GM18519 (cell line): ENCODE results near the gene KLF13.
"Not testable (repeated sequence)": the region's sequence is repeated elsewhere in the genome, so short reads cannot be mapped to it uniquely, and the experiment has no call there.

ENCODE experiments used
- ATAC-seq: cut with Tn5 transposase; IDR thresholded peaks from one replicate; pipeline ENCODE4 v1.9.1; 2021; ENCODE audit warnings: mild to moderate bottlenecking, moderate library complexity; ENCODE audit not compliant: unreplicated experiment, low FRiP score

The KLF13 gene

DNA sequence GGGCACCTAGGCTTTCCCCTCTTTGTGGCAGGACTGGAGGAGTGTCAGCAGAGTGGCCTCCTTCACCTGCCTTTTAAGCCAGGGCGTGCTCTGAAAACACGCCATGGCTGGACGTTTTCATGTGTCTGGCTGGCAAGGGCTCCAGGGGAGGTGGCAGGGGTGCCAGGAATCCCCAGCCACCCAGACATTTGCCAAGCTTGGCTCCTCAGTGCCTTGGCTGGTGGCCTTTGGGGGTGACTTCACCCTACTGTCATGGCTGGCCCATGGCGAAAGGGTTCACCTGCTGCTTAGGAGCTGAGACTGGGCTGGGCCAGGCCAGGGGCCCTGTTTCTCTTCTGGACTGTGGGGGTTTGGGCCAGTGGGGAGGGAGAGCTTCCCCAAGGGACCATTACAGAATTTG, 17.6 kb downstream of the KLF13 start:
- ATAC-seq, result no peak

DNA sequence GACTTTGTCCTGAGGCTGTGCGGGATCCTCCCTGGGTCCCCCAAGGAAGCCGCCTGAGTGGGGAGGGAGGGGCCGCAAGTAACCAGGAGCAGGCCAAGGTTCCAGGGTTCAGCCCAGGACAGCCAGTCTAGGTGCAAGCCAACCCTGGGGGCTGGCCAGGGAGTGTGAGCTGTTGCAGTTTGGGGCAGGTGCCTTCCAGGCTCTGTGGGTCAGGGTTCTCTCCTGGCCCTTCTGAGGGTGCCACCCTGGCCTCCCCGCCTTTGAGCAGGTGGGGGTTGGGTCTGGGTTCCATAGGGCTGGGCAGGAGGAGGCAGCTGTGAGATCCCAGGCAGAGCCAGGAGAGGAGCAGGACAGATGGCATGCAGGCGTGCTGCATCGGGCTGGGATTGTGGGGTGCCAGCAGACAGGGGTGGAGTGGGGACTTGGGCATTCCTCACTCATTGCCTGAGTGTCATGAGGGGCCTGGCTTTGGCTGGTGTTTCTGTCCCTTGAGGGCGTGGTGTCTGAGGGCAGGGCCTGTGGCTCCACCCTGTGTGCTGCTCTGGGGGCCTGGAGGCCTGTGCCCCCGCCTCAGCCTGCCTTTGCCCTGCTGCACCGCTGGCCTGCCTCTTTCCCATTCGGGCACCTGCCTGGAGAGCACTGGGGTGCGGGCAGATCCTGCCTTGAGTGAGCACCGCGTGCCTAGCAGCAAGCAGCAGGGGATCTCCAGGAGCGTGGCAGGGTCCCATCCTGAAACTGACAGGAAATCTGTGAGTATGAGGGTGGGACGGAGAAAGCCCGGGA, 18.4 kb downstream of the KLF13 start:
- no peak for ATAC-seq

DNA sequence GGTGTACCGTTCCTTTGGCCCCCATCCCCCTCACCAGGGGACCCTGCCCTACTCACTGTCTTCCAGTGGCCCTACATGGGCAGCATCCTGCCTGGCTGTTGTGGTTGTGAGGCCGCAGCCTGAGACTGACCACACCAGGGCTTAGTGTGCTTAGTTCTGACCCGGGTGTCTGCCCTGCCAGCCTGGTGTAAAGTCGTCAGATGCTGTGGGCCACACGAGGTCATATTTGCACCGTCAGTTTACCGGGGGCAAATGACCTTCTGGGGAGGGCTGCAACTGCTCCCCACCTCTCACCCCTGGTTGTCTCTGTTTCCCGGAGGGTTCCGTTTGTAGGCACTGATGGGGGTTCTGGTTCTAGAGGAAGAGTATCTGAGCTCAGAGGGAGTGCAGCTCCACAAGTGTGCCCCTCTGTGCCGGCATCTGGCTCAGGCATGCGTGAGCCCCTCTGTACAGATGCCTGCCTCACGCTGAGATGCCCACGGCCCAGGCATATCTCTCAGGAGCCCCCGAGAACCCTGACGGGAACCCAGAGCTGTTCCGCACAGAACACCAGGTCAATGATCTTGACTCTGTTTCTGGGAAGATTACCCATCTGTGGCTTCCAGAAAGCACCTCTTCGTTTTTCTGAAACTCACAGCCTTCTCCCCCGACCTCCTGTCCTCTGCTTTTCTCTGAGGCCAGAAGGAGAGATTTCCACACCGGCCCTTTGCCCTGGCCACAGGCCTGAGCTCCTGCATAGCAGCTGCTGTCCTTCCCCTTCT, 19.2 kb downstream of the KLF13 start:
- no peak for ATAC-seq

DNA sequence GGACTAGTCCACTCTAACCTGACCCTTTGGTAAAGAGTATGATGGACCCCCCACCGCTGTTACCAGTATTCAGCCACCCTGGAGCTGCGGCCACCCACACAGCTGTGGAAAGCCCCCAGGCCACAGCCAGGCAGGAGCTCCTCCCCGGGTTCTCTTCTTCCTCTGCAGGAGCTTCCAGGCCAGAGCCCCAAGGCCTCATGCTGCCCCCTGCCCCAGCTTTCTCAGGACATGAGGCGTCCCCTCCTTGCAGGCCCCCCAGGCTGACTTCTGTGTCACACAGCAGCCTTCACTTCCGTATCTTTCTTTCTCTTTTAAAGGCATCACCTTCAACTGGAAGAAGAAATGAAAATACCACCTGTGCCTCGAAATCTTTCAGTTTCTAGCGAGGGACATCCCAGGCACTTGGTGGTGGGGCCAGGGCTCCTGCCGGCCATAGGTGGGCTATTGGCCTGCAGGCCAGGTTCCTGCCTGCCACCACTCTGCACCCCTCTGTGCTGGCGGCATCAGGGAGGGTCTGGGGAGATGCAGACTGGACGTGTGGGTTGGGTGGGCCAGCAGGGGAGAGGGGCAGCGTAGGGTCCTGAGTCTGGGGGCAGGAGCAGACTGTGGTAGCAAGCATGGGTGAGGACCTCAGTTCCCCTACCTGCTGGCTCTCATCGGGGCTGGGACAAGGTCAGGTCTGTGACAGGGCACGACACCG, 19.9 kb downstream of the KLF13 start:
- no peak for ATAC-seq

DNA sequence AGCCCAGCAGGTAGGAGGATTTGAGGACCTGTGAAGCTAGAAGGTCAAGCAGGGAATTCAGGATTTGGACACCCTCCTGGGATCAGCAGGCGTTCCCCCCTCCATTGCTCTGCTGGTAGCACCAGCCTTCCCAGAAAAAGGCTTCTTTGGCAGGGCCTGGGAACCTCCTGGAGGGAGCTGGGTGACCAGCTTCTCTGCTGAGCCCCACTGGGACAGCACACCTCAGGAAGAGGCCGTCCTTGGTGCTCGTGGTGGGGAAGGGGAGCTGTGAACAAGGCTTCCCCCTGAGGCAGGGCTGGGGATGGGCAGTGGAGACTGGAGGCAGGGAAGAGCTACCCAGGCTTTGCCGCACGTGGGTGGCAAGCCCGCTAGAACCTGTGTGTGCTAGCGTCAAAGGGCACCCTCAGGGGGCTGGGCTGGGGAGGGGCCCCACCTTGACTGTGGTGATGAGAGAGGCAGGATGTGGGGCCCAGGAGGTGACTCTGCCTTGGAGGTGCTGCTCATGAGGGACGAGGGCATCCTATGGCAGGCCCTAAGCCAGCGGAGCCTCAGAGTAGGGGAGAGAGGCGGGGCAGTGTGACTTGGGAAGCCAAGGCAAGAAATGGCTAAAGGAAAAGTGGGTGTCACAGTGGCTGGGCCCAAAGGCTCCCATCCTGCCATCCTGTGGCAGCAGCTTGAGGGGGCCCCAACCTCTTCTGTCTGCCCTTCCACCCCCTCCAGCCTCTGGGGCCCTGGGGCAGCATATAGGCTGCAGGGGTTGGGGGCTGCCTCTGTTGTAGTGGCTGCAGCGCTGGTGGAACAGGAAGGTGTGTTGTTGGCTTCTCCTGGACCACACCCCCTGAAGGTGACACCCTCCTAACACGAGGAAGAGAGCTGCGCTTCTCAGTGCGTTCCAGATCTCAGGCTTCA, 20.7 kb downstream of the KLF13 start:
- no peak for ATAC-seq

DNA sequence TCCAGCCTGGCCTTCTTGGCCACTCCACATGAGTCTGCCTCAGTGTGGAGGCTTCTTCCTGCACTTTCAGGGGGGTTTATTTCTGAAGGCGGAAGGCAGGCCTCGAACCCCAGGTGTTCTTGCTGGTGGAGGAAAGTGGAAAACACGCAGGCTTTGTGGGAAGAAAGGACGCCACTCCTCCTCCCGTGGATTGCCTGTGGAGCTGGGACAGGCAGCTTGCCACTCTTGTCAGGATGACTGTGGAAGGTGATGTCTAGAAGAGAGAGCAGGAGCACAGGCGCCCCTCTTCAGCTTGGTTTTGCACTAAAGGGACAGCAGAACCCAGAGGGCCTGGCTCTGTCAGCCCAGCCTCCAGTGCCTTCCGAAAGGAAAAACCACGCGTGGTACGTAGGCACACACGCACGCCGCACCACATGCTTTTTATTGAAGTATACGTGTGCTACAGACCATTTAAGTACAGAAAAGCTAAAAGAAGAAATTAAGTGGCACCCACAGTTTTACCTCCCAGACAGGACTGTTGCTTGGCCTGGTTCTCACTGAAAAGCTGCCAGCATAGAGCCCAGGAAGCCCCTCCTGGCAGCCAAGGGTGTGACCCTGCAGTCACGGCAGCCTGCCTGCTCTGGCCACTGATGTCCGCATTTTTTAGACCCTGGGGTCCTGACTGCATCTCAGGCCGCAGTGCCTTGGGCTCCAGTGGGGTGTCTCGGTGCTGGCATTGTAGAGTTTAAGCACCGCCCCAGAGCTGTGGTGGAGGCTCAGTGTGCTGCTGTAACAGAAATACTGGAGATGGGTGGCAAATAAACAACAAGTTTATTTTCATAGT, 21.6 kb downstream of the KLF13 start:
- no peak for ATAC-seq

DNA sequence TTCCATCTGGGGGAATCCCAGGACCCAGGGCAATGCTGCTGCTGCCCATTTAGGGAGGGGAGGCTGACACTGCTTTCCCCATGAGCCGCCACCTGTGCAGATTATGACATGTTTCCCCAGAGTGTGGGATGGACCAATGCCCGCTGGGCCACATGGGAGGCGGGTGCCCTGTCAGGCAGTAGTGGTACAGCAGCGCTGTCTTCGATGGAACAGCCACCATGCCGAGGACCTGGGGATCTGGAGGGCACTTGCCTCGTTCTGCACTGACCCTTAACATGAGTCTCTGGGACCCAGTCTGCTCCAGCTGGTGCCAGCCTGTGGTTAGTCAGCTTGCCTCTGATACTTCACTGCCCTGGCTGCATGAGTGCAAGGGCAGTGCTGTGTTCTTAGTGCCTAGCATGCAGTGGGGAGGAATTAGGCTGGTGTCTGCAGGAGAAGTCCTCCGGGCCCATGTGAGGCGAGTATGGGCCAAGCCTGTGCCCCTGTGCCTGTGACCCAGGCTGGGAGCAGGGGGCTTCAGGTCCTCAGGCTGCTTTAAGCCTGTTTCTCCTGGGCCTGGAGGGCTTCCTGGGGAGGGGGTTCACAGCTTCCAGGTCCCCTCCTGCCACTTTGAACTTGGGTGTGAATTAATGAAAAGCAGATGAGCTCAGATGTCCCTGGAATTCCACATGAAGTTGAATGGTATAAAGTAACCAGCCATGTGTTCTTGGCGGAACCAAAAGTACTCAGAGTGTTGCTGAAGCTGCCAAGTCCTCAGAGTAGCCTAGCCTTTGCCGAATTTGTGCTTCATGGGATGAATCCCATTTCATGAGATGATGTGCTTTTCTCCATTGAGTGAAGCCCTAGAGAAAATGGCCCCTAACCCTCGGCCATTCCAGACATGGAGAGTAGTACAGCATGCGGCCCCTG, 22.9 kb downstream of the KLF13 start:
- ATAC-seq, result no peak

DNA sequence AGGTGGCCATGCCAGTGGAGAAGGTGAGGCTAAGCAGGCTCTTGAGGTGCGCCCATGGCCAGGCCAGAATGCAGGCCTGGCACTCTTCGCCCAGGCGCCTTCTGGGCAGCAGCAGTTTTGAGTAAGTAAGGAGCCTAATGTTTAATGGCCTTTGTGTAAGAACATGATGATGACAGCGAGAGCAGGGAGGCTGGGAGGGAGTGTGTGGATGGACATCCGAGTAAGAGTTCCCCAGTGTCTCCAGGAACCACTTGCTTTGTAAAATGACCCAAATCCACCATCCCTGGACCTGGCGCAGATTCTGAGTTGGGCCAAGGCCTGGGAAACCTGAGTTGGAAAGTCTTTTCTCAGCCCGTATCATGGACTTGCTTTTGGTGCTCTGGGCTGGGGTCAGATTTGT, 24.1 kb downstream of the KLF13 start:
- ATAC-seq, result no peak

DNA sequence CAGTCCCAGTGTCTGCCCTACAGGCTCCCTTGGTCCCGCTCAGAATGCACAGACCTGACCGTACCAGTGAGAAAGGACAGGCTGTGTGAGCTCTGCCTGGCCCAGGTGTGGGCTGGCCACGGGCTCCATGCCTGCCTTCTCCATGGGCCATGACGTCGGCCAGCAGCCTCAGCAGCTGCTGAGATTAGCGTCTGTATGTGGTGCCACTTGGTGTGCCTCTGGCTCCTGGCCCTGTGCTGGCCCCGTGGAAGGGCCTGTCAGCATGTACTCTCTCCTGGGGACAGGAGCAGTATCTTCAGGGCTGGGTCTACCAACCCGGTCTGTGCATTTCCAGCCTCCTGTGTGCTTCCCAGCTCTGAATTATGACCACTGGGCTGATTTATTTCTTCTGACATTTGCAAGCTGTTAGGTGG, 25.7 kb downstream of the KLF13 start:
- no peak for ATAC-seq

DNA sequence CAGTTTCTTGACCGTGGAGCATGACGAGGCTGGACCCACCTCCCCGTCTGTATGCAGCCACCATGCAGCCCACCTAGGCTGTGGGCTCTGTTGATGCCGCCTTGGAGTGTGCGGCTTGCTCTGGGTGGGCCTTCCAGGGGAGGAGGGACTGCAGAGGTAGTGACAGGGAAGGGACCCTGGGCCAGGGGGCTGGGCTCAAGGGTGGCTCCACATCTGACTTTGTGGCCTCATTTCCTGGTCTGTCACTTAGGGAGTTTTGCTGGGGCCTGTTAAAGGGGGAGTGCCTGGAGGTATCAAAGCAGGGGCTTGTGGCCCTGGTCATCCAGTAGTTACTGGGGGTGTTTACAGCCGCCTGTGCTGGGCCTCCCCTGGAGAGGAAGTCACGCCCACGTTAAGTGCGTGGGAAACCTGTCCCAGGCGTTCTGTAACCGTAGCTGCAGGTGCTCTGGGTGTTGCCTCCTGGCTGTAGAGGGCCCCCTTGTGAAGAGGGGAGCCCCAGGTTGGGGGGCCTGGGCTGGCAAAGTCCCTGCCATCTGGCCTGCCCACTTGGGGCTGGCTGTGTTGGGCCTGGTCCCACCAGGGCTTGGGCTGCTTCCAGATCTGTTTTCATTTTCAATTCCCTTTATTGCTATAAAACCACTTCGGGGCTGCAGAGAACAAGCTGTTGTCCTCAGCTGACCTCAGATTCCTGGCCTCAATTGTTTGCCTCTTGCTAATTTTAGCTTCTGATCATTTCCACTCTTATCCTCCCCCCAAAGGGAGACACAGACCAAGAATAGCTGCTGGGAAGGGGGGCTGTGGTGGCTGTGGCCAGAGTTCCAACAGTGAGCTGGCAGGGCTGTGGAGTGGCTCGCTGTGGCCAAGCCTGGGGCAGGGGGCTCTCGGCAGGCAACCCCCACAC, 26.5 kb downstream of the KLF13 start:
- no peak for ATAC-seq

DNA sequence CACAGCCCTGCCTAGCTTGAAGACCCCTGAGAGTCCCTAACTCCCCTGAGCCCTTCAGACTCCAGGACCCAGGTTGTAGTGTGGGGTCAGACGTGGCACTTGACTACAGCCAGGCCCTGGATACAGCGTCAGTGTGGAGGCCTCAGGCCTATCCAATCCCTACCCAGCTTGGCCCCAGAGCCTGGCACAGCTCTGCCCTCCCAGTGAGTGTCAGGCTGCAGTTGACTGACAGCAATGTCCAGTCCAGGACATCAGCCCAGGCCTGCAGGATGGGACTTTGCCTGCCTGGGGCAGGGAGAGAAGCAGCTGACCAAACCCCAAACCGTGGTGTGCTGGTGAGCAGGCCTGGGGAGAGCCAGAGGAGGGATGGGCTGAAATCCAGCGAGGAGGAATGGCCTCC, 27.3 kb downstream of the KLF13 start:
- no peak for ATAC-seq

DNA sequence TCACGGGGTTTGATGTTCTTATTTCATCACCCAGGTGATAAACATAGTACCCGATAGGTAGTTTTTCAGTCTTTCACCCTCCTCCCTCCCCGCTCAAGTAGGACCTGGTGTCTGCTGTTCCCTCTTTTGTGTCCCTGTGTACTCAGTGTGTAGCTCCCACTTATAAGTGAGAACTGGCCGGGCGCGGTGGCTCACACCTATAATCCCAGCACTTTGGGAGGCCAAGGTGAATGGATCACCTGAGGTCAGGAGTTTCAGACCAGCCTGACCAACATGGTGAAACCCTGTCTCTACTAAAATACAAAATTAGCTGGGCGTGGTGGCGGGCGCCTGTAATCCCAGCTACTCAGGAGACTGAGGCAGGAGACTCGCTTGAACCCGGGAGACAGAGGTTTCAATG, 29.5 kb downstream of the KLF13 start:
- not testable (repeated sequence) for ATAC-seq

DNA sequence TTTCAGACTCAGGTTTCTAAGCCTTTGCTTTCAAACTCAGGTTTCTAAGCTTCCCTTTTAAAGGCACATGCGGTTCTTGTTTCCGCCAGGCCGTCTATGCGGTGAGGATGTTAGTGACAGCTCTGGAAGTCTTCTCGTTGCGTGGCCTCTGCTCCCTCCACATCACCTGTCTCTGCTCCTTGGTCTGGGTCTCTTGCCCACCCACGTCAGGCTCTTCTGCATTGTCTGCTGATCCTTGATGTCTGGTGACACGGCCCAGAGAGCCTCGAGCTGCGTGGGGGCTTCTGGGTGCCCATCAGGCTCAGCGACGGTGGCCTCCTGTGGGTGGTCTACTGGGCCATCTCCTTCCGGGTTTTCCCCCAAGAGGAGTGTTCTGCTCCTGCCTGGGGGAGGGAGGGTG, 30.5 kb downstream of the KLF13 start:
- no peak for ATAC-seq

DNA sequence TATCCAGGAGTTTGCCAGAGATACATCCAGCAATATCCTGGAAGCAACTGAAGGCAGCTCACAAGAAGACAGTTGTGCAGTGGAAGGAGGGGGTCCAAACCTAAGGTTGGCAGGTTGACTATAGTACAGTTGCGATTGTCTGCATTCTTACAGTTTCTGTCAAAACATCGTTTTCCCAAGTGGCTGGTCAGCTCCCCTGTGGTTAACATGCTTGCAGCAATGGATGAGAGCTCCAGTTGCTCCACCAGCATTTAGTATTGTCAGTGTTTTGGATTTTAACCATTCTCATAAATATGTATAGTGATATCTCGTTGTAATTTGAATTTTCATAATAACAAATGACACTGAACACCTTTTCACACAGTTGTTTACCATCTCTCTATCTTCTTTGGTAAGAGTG, 31.5 kb downstream of the KLF13 start:
- ATAC-seq, result no peak

DNA sequence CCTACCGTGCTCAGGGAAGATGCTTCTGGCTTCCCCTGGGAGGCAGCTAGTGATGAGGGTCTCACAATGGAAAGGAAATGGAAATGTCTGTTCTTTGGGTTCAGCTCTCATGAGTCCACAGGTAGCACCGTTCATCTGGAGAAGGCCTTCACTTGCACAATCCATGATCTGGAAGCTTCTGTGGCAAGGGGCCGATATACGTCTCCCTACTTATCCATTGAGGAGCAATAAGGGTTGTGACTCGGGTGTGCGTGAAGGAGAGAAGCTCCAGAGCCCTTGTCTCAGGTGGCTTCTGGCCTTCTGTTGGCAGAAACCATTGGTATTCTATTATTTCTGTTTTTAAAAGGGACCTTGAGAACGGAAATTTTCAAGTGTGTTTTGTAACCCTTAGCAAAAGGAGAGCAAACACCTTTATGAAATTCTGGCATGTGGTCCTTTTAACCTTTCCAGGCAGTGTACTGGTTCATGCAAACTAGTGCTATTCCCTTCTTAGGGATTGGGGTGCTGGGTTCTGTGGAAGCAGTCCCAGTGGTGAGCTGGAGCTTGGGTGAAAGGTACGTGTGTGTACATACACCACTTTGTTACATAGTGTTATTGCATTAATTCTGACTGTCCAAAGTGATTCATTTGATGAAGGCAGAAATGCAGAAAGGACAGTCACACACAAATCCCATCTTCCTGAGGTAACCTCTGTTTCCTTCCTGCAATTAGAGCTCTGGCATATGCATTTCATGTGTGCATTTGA, 32.5 kb downstream of the KLF13 start:
- ATAC-seq, result no peak

DNA sequence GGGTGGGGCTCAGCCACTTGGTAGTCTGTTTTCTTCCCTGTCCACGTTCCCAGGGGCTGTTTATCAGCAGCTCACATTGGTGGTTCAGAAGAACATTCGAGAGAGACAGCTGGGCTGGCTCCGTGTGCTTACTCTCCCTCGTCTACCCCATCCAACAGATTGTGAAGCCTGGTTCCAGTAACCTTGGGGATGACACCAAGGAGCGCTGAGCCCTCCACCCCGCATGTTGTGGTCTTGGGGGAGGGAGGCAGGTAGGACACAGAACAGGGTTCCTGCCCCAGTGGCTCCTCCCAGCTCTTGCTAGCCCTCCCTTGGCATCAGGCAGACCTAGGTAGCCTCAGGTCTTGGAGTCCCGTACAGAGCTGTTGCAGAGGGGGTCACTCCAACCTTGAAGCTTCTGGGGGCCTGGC, 33.1 kb downstream of the KLF13 start:
- ATAC-seq, result no peak

DNA sequence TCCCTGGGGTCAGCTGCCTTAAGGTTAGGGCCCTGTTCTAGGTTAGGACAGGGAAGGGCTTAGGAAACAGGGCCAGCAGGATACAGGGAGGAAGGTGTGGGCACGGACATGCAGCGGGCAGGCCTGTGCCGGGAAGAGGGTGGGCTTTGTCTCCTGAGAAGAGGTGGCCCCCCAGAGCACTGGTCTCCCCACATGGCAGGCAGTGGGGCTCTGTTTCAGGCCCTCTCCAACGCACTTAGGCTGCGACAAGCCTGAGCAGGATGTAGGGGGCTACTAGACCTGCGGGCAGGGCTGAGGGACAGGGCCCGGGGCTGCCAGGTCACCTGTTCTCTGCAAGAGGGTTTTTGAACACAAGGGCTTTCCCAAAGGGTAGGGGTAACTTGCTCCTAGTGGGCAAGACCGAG, 33.5 kb downstream of the KLF13 start:
- no peak for ATAC-seq
